SU-DHL-6 (cell line): ENCODE data around the gene SV2A.

Experiments
- H2AFZ ChIP-seq: fragments of 200-600 bp; sonication (generic); 2 replicates; pipeline ENCODE4 v1.6.1; 2014; ENCODE audit warnings: low read depth, mild to moderate bottlenecking, moderate library complexity, mixed read lengths, antibody characterized with exemption, low read length; ENCODE audit not compliant: severe bottlenecking
- H3F3A ChIP-seq: fragments of 200-600 bp; shearing (Covaris generic); 2 replicates; pipeline ENCODE4 v1.6.0; 2016; ENCODE audit warnings: antibody characterized with exemption, mild to moderate bottlenecking; ENCODE audit not compliant: insufficient read depth
- H3K27ac ChIP-seq: fragments of 200-600 bp; sonication (generic); 2 replicates; pipeline ENCODE4 v1.5.1; 2016; ENCODE audit warnings: low read depth, mild to moderate bottlenecking, low read length, moderate library complexity, mixed read lengths
- H3K27me3 ChIP-seq: fragments of 200-600 bp; sonication (generic), shearing (Covaris generic); 2 replicates; pipeline ENCODE4 v1.6.0; 2014; ENCODE audit warnings: mild to moderate bottlenecking, low read length
- H3K36me3 ChIP-seq: fragments of 200-600 bp; sonication (generic); 2 replicates; pipeline ENCODE4 v1.6.1; 2014; ENCODE audit warnings: mild to moderate bottlenecking, low read length, mixed read lengths
- H3K4me2 ChIP-seq: fragments of 300-600, 200-600 bp; shearing (Covaris generic), sonication (generic); 2 replicates; pipeline ENCODE4 v1.6.0; 2014; ENCODE audit warnings: low read length, low read depth, mild to moderate bottlenecking; ENCODE audit not compliant: poor library complexity, severe bottlenecking
- H3K4me3 ChIP-seq: fragments of 200-600 bp; sonication (generic); 2 replicates; pipeline ENCODE4 v1.5.1; 2014; ENCODE audit warnings: antibody characterized with exemption, low read length, mild to moderate bottlenecking, mixed read lengths; ENCODE audit not compliant: insufficient read depth, poor library complexity, severe bottlenecking
- H3K79me2 ChIP-seq: fragments of 200-600 bp; sonication (generic); 2 replicates; pipeline ENCODE4 v1.6.1; 2014; ENCODE audit warnings: mild to moderate bottlenecking, low read length, moderate library complexity; ENCODE audit not compliant: insufficient read depth
- H3K9ac ChIP-seq: fragments of 200-600 bp; sonication (generic); 2 replicates; pipeline ENCODE4 v1.7.0; 2014; ENCODE audit warnings: mild to moderate bottlenecking, low read length
- H3K9me2 ChIP-seq: fragments of 200-600 bp; sonication (generic); replicated peaks from 2 replicates; pipeline ENCODE4 v1.6.1; 2014; ENCODE audit warnings: low read length; ENCODE audit not compliant: insufficient read depth
- H3K9me3 ChIP-seq: fragments of 200-600 bp; sonication (generic); 2 replicates; pipeline ENCODE4 v1.6.1; 2014; ENCODE audit warnings: low read length, mixed read lengths; ENCODE audit not compliant: insufficient read depth
- H4K20me1 ChIP-seq: fragments of 200-600 bp; sonication (generic); 2 replicates; pipeline ENCODE4 v1.6.1; 2014; ENCODE audit warnings: low read depth, mild to moderate bottlenecking, antibody characterized with exemption, low read length, moderate library complexity, mixed read lengths
- CTCF ChIP-seq: fragments of 200-600 bp; sonication (generic); IDR thresholded peaks from one replicate; pipeline ENCODE4 v1.5.1; 2017; ENCODE audit warnings: antibody characterized with exemption, mild to moderate bottlenecking, low read length, moderate library complexity; ENCODE audit not compliant: insufficient read depth, poor library complexity, severe bottlenecking
- EZH2phosphoT487 ChIP-seq: fragments of 200-600 bp; sonication (generic), shearing (Covaris generic); conservative IDR thresholded peaks from 2 replicates; pipeline ENCODE4 v1.6.1; 2018; ENCODE audit warnings: mild to moderate bottlenecking, antibody characterized with exemption, low read length, moderate library complexity, mixed read lengths

SV2A gene, protein sequence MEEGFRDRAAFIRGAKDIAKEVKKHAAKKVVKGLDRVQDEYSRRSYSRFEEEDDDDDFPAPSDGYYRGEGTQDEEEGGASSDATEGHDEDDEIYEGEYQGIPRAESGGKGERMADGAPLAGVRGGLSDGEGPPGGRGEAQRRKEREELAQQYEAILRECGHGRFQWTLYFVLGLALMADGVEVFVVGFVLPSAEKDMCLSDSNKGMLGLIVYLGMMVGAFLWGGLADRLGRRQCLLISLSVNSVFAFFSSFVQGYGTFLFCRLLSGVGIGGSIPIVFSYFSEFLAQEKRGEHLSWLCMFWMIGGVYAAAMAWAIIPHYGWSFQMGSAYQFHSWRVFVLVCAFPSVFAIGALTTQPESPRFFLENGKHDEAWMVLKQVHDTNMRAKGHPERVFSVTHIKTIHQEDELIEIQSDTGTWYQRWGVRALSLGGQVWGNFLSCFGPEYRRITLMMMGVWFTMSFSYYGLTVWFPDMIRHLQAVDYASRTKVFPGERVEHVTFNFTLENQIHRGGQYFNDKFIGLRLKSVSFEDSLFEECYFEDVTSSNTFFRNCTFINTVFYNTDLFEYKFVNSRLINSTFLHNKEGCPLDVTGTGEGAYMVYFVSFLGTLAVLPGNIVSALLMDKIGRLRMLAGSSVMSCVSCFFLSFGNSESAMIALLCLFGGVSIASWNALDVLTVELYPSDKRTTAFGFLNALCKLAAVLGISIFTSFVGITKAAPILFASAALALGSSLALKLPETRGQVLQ

GRCh38 chr1:149917571-149918144 lies at the start of gene SV2A:
Gene SV2A (minus strand): TSS chr1:149917844. CDS start chr1:149913840, 4,004 bp downstream.
- Histone ChIP-seq H4K20me1 (no peaks in the 10 kb centered on the region), H3K36me3 (no peaks in the 10 kb centered on the region), H3K9ac (no peak within 1 kb of the TSS), H3K79me2 (no peaks in the 10 kb centered on the region), H3K4me3 (no peak within 1 kb of the TSS), H3F3A (0 out of 2 replicates have a peak, but pooled peaks cover 3% of the 10 kb centered on the region), H2AFZ (no peak within 1 kb of the TSS), H3K4me2 (no peak within 1 kb of the TSS), H3K9me3 (no peaks in the 10 kb centered on the region), H3K27me3 (no peaks in the 10 kb centered on the region), H3K9me2 (no peaks in the 10 kb centered on the region), H3K27ac (no peak within 1 kb of the TSS)
- TF ChIP-seq CTCF (no peak), EZH2phosphoT487 (no peak)

- H2AFZ ChIP-seq = no peak overlapping the region
- no peaks in the 10 kb centered on the region for H3F3A ChIP-seq
- no peak overlapping the region for H3K27ac ChIP-seq
- no peak for TF ChIP-seq EZH2phosphoT487
- TF ChIP-seq CTCF = no peak
- H3K4me2 ChIP-seq = no peak overlapping the region
- H3K4me3 ChIP-seq = no peak overlapping the region
- H3K79me2 ChIP-seq = no peaks in the 10 kb centered on the region
- no peak overlapping the region for H3K9ac ChIP-seq
- no peaks in the 10 kb centered on the region for H3K9me2 ChIP-seq
- no peaks in the 10 kb centered on the region for H3K27me3 ChIP-seq
- no peaks in the 10 kb centered on the region for H4K20me1 ChIP-seq
- H3K36me3 ChIP-seq = no peaks in the 10 kb centered on the region
- no peaks in the 10 kb centered on the region for H3K9me3 ChIP-seq
These were observed 49.4 kb upstream of the SV2A start for GRCh38 chr1:149967041-149967440.

DNA sequence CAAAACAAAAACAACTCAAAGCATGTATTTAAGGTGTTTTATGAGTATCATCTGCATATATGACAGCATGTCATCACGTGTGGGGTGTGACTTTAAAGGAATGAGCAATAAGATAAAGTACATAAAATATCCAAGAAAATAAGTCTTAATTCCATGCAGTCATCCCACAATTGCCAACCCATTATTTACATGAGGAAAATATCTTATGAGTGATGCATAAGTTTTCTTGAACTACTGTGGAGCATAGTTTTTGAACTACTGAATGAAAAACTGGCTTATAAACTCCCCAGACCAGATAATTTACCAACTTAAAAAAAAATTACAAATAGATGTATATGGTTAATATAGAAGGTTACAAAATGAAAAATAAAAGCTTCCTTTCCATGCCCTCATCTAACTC lies 48.8 kb upstream of the SV2A start:
- Histone ChIP-seq H3K9ac (no peak overlapping the region), H3K4me3 (no peak overlapping the region), H3K36me3 (no peaks in the 10 kb centered on the region), H3K4me2 (no peak overlapping the region), H3K27me3 (no peaks in the 10 kb centered on the region), H2AFZ (no peak overlapping the region), H3K9me3 (no peaks in the 10 kb centered on the region), H4K20me1 (no peaks in the 10 kb centered on the region), H3K79me2 (no peaks in the 10 kb centered on the region), H3K9me2 (no peaks in the 10 kb centered on the region), H3K27ac (no peak overlapping the region), H3F3A (no peaks in the 10 kb centered on the region)
- TF ChIP-seq CTCF (no peak), EZH2phosphoT487 (no peak)
